ENCODE results near the gene ORM1. TPM values are rescaled to one million over a fixed set of nuclear protein-coding genes. Genes with fewer than 3 reads are reported as not detected.

The ORM1 gene
- total and polyA plus RNA-seq, 2 of the 8 experiments (the other 6 are each of a cell fraction or from before 2014, with no cell fraction given): 0.32 TPM; not detected in 1

DNA sequence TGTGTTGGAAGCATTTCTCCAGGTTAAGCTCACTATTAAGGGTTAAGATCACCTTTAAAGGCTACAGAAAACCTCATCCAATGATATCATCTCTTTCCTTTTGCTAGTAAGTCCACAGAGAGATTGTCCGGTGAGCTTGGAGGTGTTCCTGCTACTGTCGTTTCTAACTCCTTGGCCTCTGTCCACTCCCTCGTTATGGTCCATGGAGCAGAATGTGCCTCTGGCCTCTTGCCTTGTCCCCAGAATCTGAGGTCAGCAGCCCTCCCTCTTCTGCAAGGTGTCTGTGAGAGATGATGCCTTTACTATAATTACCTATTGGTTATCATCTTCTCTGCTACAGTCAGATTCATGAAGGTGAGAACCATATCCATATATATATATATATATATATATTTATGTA is 21.8 kb downstream of the ORM1 start:
- Histone ChIP-seq H2BK120ac (replicated peaks; ENCODE audit: low read depth, low read length) (no peak overlapping the region), H3K4me1 (replicated peaks in 1 of 4; ENCODE audit: control insufficient read depth in 3 of 4, insufficient read depth in 4 of 4, low read length in 3 of 4) (peaks cover 4 to 10% (median 8%) of the 10 kb centered on the region in 4 experiments; a peak in 6 of 7 replicates), H3K79me1 (ENCODE audit: low read depth, low read length) (no peaks in the 10 kb centered on the region), H4K91ac (replicated peaks; ENCODE audit: insufficient read length, low read length) (no peak overlapping the region), H3K18ac (ENCODE audit: extremely low read depth, low read length) (no peak overlapping the region), H3K4ac (replicated peaks; ENCODE audit: insufficient read length, low read depth, low read length) (no peak overlapping the region), H3K27me3 (replicated peaks in 1 of 4; ENCODE audit: control insufficient read depth in 3 of 4, extremely low read depth in 1 of 4, insufficient read depth in 3 of 4, low read length in 3 of 4) (no peaks in the 10 kb centered on the region), H3K56ac (replicated peaks; ENCODE audit: insufficient read length, low read depth, low read length) (no peak overlapping the region), H2BK15ac (ENCODE audit: low read length) (no peak overlapping the region), H2AFZ (ENCODE audit: low read length) (no peak overlapping the region), H3K27ac (ENCODE audit: low read depth, low read length) (no peak overlapping the region), H2BK12ac (ENCODE audit: low read depth, low read length) (no peak overlapping the region), H3K79me2 (ENCODE audit: control insufficient read depth in 1 of 2, insufficient read depth in 2 of 2, low read length in 2 of 2) (no peaks in the 10 kb centered on the region), H3K14ac (ENCODE audit: insufficient read length) (no peak overlapping the region), H3K23ac (ENCODE audit: insufficient read length) (no peak overlapping the region), H4K20me1 (replicated peaks in 1 of 2; ENCODE audit: control insufficient read depth in 1 of 2, insufficient read depth in 2 of 2, low read length in 2 of 2) (peaks cover 0 to 2% of the 10 kb centered on the region in 2 experiments), H2BK5ac (ENCODE audit: low read depth, low read length) (no peak overlapping the region), H3K9ac (replicated peaks in 1 of 4; ENCODE audit: extremely low read depth in 1 of 4, low read depth in 3 of 4, low read length in 3 of 4) (no peak overlapping the region), H4K5ac (ENCODE audit: insufficient read length, low read depth, low read length) (no peak overlapping the region), H3K4me2 (ENCODE audit: insufficient read depth in 1 of 2, low read depth in 2 of 2, low read length in 2 of 2) (no peak overlapping the region), H3K23me2 (ENCODE audit: low read depth, low read length) (no peaks in the 10 kb centered on the region), H3K4me3 (ENCODE audit: extremely low read depth in 1 of 4, insufficient read depth in 2 of 4, low read depth in 3 of 4, low read length in 4 of 4) (no peak overlapping the region), H3K36me3 (ENCODE audit: control insufficient read depth in 2 of 4, insufficient read depth in 4 of 4, low read length in 3 of 4) (peaks cover 12 to 82% (median 51%) of the 10 kb centered on the region in 4 experiments), H4K8ac (ENCODE audit: extremely low read depth, insufficient read depth, low read length) (no peak overlapping the region), H2AK5ac (ENCODE audit: low read depth, low read length) (no peak overlapping the region), H3K9me3 (ENCODE audit: insufficient read depth in 2 of 2, low read depth in 1 of 2, low read length in 1 of 2) (no peaks in the 10 kb centered on the region), H2BK20ac (ENCODE audit: low read length) (no peak overlapping the region)
- CTCF ChIA-PET (ENCODE audit: partially characterized antibody): interaction anchor here (1.2 to 1.5 kb wide), 2 partner anchors 9 to 64 kb away, joined by 4 to 5 read pairs; no protein-coding TSS in a partner anchor
- WGBS, 2 experiments (ENCODE audit: extremely low coverage in 1 of 2, insufficient coverage in 1 of 2, insufficient read length in 1 of 2, insufficient replicate concordance in 2 of 2, low coverage in 1 of 2, low lambda C conversion rate in 2 of 2, missing lambda C conversion rate in 1 of 2): 89% methylated on average over 3 of the region's 3 CpGs; no CpG with 5 or more reads in 1 of the 2 experiments
- DNase-seq (ENCODE audit: low read depth in 1 of 2, low spot score in 2 of 2) (no peak), FAIRE-seq (no peak)
- TF ChIP-seq TAF7 (optimal IDR thresholded peaks at IDR 0.05; ENCODE audit: borderline replicate concordance, low read depth, low read length): no peak
- POLR2A ChIA-PET (ENCODE audit: partially characterized antibody): interaction anchor here (0.9 to 2.5 kb wide), 3 partner anchors 9 to 44 kb away, joined by 3 to 8 read pairs (median 4); no protein-coding TSS in a partner anchor

Measured in H1 (cell line).